BLaER1 treated with 17β-estradiol and CSF1 and Interleukin-3, amounts not matched to agents 10 nM and 100 nM (cell line): ENCODE measurements around the gene UGT1A7.
A peak's percentile ranks its signal among the peaks of the same experiment; 100 is the strongest.

ENCODE experiments used
- H3K27ac ChIP-seq, 11 experiments: shearing (Covaris generic); formaldehyde crosslinking; 2 replicates each; pipeline ENCODE4 v1.8.1; 2022
- H3K27me3 ChIP-seq, 11 experiments: shearing (Covaris generic); formaldehyde crosslinking; 2 replicates each; pipeline ENCODE4 v1.8.1; 2022
- H3K36me3 ChIP-seq, 11 experiments: shearing (Covaris generic); formaldehyde crosslinking; 2 replicates each; pipeline ENCODE4 v1.8.1; 2022
- H3K4me1 ChIP-seq, 10 experiments: shearing (Covaris generic); formaldehyde crosslinking; 2 replicates each; pipeline ENCODE4 v1.8.1; 2022
- H3K4me2 ChIP-seq, 11 experiments: shearing (Covaris generic); formaldehyde crosslinking; 2 replicates each; pipeline ENCODE4 v1.8.1; 2022
- H3K4me3 ChIP-seq, 10 experiments: shearing (Covaris generic); formaldehyde crosslinking; 2 replicates each; pipeline ENCODE4 v1.8.1; 2022
- H3K9ac ChIP-seq, 11 experiments: shearing (Covaris generic); formaldehyde crosslinking; 2 replicates each; pipeline ENCODE4 v1.8.1; 2022
- H3K9me3 ChIP-seq, 11 experiments: shearing (Covaris generic); formaldehyde crosslinking; replicated peaks in 1 of 11; 2 replicates each; pipeline ENCODE4 v1.8.1; 2022
- H4K20me1 ChIP-seq, 11 experiments: shearing (Covaris generic); formaldehyde crosslinking; 2 replicates each; pipeline ENCODE4 v1.8.1; 2022
- Cebpa-rat ChIP-seq, 11 experiments: shearing (Covaris generic); IDR thresholded peaks; 2 replicates each; pipeline ENCODE4 v1.8.1; 2022

UGT1A7 gene

GRCh38 chr2:233816771-233817170 lies 135.1 kb downstream of the UGT1A7 start:
- Histone ChIP-seq H3K4me2 (peak overlapping the region in 10 of 11 experiments; percentile 27 to 77 (median 66); a peak in 19 of 22 replicates), H3K36me3 (no peaks in the 10 kb centered on the region), H3K27ac (no peak overlapping the region)

DNA sequence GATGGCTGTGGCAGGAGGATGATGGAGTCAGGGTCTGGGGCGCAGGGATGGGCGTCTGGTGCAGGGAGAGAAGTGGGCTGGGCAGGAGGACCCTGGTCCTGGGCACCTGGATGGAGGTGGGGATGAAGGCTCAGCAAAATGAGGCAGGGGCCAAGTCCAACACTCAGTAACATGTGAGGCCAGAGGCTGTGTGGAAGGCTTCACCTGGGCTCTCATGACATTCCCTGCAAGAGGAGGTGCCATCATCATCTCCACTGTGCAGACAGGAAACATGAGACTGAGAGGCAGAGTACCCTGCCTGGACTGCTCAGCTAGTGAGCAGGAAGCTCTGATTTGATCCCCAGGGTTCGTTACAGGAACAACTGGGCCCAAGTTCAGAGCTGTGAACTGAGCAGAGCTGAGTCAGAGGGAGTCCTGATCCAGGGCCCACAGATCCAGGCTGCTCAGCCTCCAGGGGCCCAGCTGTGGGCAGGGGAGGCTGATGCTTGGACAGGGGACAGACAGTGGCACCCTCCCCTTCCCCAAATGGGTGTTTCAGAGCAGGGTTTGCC lies 135.7 kb downstream of the UGT1A7 start:
- Histone ChIP-seq H3K27me3 (no peaks in the 10 kb centered on the region), H3K27ac (peak overlapping the region in 1 of 11 experiments; percentile 45; a peak in 2 of 22 replicates), H3K4me1 (peaks cover 6 to 31% (median 21%) of the 10 kb centered on the region in 10 experiments; a peak in 19 of 20 replicates), H3K4me2 (peak overlapping the region; percentile 27 to 77 (median 64)), H4K20me1 (no peaks in the 10 kb centered on the region; a peak in 1 of 22 replicates), H3K9ac (peak overlapping the region in 3 of 11 experiments; percentile 20 to 47 (median 28); a peak in 2 of 22 replicates), H3K4me3 (no peak overlapping the region), H3K36me3 (no peaks in the 10 kb centered on the region), H3K9me3 (no peaks in the 10 kb centered on the region)
- TF ChIP-seq Cebpa-rat (IDR thresholded peaks at IDR 0.05): no peak

More at GRCh38 chr2:233816771-233817170, 135.1 kb downstream of the UGT1A7 start:
- no peaks in the 10 kb centered on the region for H3K9me3 ChIP-seq
- peak overlapping the region in 1 of 11 experiments; percentile 4; a peak in 1 of 22 replicates for H3K9ac ChIP-seq
- no peaks in the 10 kb centered on the region for H3K27me3 ChIP-seq
- H4K20me1 ChIP-seq: no peaks in the 10 kb centered on the region; a peak in 1 of 22 replicates
- peaks cover 5 to 25% (median 20%) of the 10 kb centered on the region in 10 experiments; a peak in 19 of 20 replicates for H3K4me1 ChIP-seq
- TF ChIP-seq Cebpa-rat (IDR thresholded peaks at IDR 0.05): no peak
- H3K4me3 ChIP-seq: no peak overlapping the region

GRCh38 chr2:233817995-233818638 lies 136.4 kb downstream of the UGT1A7 start:
- peak overlapping the region in 3 of 11 experiments; percentile 20 to 47 (median 28); a peak in 2 of 22 replicates for H3K9ac ChIP-seq
- no peaks in the 10 kb centered on the region for H3K9me3 ChIP-seq
- H3K4me3 ChIP-seq: no peak overlapping the region
- no peaks in the 10 kb centered on the region for H3K27me3 ChIP-seq
- peak overlapping the region in 1 of 11 experiments; percentile 45; a peak in 1 of 22 replicates for H3K27ac ChIP-seq
- H3K4me2 ChIP-seq: peak overlapping the region in 10 of 11 experiments; percentile 55 to 77 (median 66); a peak in 18 of 22 replicates
- no peak for TF ChIP-seq Cebpa-rat (IDR thresholded peaks at IDR 0.05)
- no peaks in the 10 kb centered on the region for H3K36me3 ChIP-seq
- H3K4me1 ChIP-seq: peaks cover 13 to 38% (median 28%) of the 10 kb centered on the region in 10 experiments
- no peaks in the 10 kb centered on the region; a peak in 1 of 22 replicates for H4K20me1 ChIP-seq

DNA sequence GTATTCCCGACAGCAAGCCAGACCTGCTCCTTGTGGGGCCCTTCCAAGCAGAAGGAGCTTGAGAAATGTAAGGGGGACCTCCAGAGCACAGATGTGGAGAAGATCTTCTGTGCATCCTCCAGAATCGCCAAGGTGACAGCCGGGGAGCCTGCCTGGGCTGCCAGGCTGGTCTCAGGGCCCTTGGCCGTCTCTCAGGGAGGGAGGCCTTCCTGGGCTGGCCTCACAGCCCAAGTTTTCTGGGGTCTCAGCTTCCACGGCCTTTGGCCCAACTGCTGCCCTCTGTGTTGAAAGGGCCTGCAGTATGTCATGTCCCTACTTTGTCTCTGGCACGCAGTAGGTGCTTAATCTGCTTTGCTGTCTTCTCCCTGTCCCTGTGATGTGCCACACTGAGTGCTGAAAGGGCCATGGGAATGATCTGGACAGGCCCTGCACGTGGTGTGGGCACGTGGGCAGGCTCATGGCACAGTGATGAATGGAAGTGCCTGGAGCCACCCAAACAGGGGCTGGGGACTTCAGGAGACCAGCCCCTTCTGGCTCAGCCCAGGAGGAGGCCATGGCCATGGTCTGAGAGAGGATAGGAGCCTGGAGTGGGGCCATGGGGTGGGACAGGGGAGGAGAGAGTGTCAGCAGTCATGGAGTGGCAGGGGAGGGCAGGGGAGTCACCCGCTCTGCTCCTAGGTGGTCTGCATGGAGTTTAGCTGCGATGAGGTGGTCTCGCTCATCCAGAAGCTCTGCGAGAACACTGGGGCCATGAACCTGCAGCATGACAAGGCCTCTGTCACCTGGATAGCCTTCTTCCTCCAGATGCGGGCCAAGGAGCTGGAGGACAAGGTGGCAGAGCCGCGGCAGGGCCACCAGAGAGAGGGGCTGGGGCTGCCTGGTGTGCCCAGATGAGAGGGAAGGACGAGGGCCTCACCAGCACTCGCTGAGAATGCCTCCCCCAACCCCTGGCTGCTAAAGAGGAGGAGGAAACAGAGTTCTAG lies 137.2 kb downstream of the UGT1A7 start:
- H3K9ac ChIP-seq: no peak overlapping the region
- no peak overlapping the region for H3K4me3 ChIP-seq
- H3K27ac ChIP-seq: no peak overlapping the region
- TF ChIP-seq Cebpa-rat (IDR thresholded peaks at IDR 0.05): no peak
- H3K27me3 ChIP-seq: no peaks in the 10 kb centered on the region
- H4K20me1 ChIP-seq: no peaks in the 10 kb centered on the region; a peak in 1 of 22 replicates
- peaks cover 19 to 46% (median 36%) of the 10 kb centered on the region in 10 experiments for H3K4me1 ChIP-seq
- no peaks in the 10 kb centered on the region for H3K9me3 ChIP-seq
- no peak overlapping the region; a peak in 1 of 22 replicates for H3K4me2 ChIP-seq
- no peaks in the 10 kb centered on the region for H3K36me3 ChIP-seq

DNA sequence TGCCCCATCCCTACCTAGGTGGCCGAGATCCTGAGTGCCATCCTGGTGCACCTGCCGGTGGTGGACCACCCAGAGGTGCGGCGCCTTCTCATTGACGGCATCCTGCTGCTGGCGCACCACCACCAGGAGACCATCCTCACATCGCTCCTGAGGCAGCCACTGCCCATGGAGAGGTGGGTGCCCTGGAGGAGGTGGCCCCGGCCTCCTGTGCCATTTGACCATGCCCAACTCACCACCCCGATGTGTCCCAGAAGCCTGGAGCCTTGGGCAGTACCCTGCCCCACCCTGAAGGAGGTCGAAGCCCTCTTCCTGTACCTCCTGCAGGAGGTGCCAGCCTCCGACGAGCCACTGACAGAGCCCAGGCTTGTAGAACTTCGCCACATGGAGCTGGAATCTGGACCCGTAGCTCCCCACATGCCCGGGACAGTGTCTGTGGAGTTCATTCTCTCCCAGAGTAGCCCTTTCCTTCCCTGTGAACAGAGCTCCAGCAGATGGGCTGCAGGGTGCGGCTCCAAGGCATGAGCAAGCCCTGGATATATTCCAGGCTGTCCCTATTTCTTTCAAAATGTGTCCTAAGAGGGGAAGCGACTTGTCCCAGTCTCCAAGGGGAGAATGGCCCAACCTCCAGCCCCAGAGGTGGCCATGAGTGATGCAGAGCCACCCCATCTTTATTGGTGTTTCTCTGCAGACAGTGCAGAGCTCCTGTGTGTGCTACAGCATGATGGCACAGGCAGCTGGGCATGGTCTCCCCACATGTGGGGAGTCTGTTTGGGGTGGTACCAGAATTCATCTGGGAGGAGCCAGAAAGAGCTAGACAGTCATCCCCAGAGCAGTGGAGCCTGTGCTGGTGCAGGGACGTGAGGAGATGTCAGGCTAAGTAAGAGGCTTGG lies 138.4 kb downstream of the UGT1A7 start:
- Histone ChIP-seq H3K4me3 (no peak overlapping the region), H3K27ac (no peak overlapping the region), H3K4me2 (no peak overlapping the region), H4K20me1 (no peaks in the 10 kb centered on the region; a peak in 1 of 22 replicates), H3K36me3 (no peaks in the 10 kb centered on the region), H3K9me3 (no peaks in the 10 kb centered on the region), H3K27me3 (no peaks in the 10 kb centered on the region), H3K9ac (no peak overlapping the region), H3K4me1 (peaks cover 19 to 51% (median 41%) of the 10 kb centered on the region in 10 experiments)
- TF ChIP-seq Cebpa-rat (IDR thresholded peaks at IDR 0.05): no peak

DNA sequence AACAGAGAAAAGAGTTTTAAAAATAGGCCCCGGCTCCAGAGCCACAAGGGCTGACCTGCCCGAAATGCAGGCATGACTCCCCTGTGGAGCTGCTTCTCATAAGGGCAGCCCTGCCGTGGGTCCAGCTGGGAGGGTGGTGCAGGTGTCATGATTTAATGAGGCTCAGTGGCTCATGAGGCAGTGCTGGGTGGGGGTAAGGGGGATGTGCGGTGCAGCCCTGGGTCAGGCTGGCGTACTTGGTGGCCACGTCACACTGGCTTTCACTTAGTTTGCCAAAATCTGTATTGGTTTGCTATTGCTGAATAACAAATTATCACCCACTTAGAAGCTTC lies 139.0 kb downstream of the UGT1A7 start:
- Histone ChIP-seq H3K27ac (no peak overlapping the region), H3K4me2 (no peak overlapping the region), H3K4me1 (peaks cover 19 to 51% (median 41%) of the 10 kb centered on the region in 10 experiments), H3K27me3 (no peaks in the 10 kb centered on the region), H3K9me3 (no peaks in the 10 kb centered on the region), H4K20me1 (no peaks in the 10 kb centered on the region; a peak in 1 of 22 replicates), H3K9ac (no peak overlapping the region), H3K36me3 (no peaks in the 10 kb centered on the region), H3K4me3 (no peak overlapping the region)
- TF ChIP-seq Cebpa-rat (IDR thresholded peaks at IDR 0.05): no peak

DNA sequence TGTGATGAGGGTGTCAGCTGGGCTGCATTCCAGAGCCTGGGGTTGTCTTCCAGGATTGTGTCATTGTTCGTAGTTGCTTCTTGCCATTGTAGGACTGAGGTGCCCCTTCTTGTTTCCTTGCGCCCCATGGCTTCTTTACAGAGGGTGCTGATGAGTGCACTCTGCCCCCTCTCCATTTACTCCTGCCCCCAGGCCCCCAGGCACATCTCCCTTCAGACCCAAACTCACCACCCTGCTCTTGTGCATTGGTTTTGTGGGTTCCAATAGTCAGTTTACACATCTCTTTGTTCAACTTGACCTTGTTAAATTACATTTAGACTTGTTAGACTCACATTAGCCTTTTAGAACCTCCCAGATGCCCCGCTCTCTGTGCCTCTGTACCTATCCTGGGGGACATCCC lies 139.5 kb downstream of the UGT1A7 start:
- Histone ChIP-seq H4K20me1 (no peaks in the 10 kb centered on the region; a peak in 1 of 22 replicates), H3K4me2 (no peak overlapping the region), H3K9me3 (peaks cover 0 to 3% (median 1%) of the 10 kb centered on the region in 11 experiments; a peak in 5 of 22 replicates), H3K36me3 (no peaks in the 10 kb centered on the region), H3K27ac (no peak overlapping the region), H3K4me1 (peaks cover 19 to 51% (median 41%) of the 10 kb centered on the region in 10 experiments), H3K9ac (no peak overlapping the region), H3K27me3 (no peaks in the 10 kb centered on the region), H3K4me3 (no peak overlapping the region)
- no peak for TF ChIP-seq Cebpa-rat (IDR thresholded peaks at IDR 0.05)

- no peaks in the 10 kb centered on the region for H3K27me3 ChIP-seq
- H3K9ac ChIP-seq: no peak overlapping the region
- H3K4me1 ChIP-seq: peaks cover 19 to 46% (median 36%) of the 10 kb centered on the region in 10 experiments
- no peak overlapping the region for H3K4me3 ChIP-seq
- H3K9me3 ChIP-seq: peaks cover 0 to 7% (median 6%) of the 10 kb centered on the region in 11 experiments; a peak in 8 of 22 replicates
- no peaks in the 10 kb centered on the region; a peak in 1 of 22 replicates for H4K20me1 ChIP-seq
- H3K4me2 ChIP-seq: no peak overlapping the region
- TF ChIP-seq Cebpa-rat (IDR thresholded peaks at IDR 0.05): no peak
- no peaks in the 10 kb centered on the region for H3K36me3 ChIP-seq
- H3K27ac ChIP-seq: no peak overlapping the region
These were observed 140.0 kb downstream of the UGT1A7 start for GRCh38 chr2:233821709-233822100.
